GM19240 (cell line): Measurements from ENCODE around the gene LYPD6B.

Source experiments
- DNase-seq: peaks from one replicate; pipeline ENCODE4 v3.0.0; 2011; ENCODE audit warnings: low spot score; ENCODE audit not compliant: insufficient read length

The LYPD6B gene

GRCh38 chr2:149009576-149010461, 28.7 kb upstream of the LYPD6B start:
- DNase-seq, result no peak

GRCh38 chr2:149012545-149012944, 26.0 kb upstream of the LYPD6B start:
- no peak for DNase-seq

GRCh38 chr2:149015501-149015900, 23.0 kb upstream of the LYPD6B start:
- no peak for DNase-seq

- DNase-seq, result no peak
Measured at GRCh38 chr2:149015926-149016563, 22.5 kb upstream of the LYPD6B start.

GRCh38 chr2:149017116-149017985, 21.1 kb upstream of the LYPD6B start:
- DNase-seq, result peak; percentile 63

GRCh38 chr2:149018981-149019380, 19.5 kb upstream of the LYPD6B start:
- DNase-seq, result no peak

- DNase-seq, result no peak
Measured at GRCh38 chr2:149019768-149020167, 18.7 kb upstream of the LYPD6B start.

GRCh38 chr2:149020432-149020851, 18.1 kb upstream of the LYPD6B start:
- no peak for DNase-seq

- DNase-seq, result no peak
Measured at GRCh38 chr2:149021271-149021719, 17.2 kb upstream of the LYPD6B start.

- peak; percentile 47 for DNase-seq
Measured at GRCh38 chr2:149021761-149022160, 16.7 kb upstream of the LYPD6B start.

- DNase-seq, result no peak
Measured at GRCh38 chr2:149023091-149023490, 15.4 kb upstream of the LYPD6B start.

- DNase-seq, result no peak
Measured at GRCh38 chr2:149027590-149028250, 10.8 kb upstream of the LYPD6B start.

GRCh38 chr2:149028377-149028776, 10.1 kb upstream of the LYPD6B start:
- DNase-seq, result no peak

- no peak for DNase-seq
Measured at GRCh38 chr2:149028891-149029290, 9.6 kb upstream of the LYPD6B start.

GRCh38 chr2:149029307-149029965, 9.1 kb upstream of the LYPD6B start:
- no peak for DNase-seq

GRCh38 chr2:149031396-149031795, 7.1 kb upstream of the LYPD6B start:
- no peak for DNase-seq

- DNase-seq, result no peak
Measured at GRCh38 chr2:149033716-149034115, 4.8 kb upstream of the LYPD6B start.

GRCh38 chr2:149034406-149034805, 4.1 kb upstream of the LYPD6B start:
- DNase-seq, result no peak

- DNase-seq, result no peak
Measured at GRCh38 chr2:149036507-149037293, 1.8 kb upstream of the LYPD6B start.

- no peak for DNase-seq
Measured at GRCh38 chr2:149037851-149038250, 648 bp upstream of the LYPD6B start.
